HG03280 (cell line): ENCODE data around the gene MORN1.

Experiments used
- ATAC-seq: cut with Tn5 transposase; IDR thresholded peaks from one replicate; pipeline ENCODE4 v1.9.1; 2021; ENCODE audit warnings: mild to moderate bottlenecking, moderate library complexity; ENCODE audit not compliant: unreplicated experiment

MORN1 gene

GRCh38 chr1:2405588-2406295 is 14.4 kb upstream of the MORN1 start:
- no peak for ATAC-seq

GRCh38 chr1:2404890-2405511 is 13.6 kb upstream of the MORN1 start:
- no peak for ATAC-seq

- ATAC-seq = no peak
Observed at GRCh38 chr1:2404142-2404889, 13.0 kb upstream of the MORN1 start.

- ATAC-seq = no peak
Observed at GRCh38 chr1:2403273-2403672, 11.9 kb upstream of the MORN1 start.

- ATAC-seq = no peak
Observed at GRCh38 chr1:2402420-2402819, 11.1 kb upstream of the MORN1 start.

GRCh38 chr1:2400950-2401649 is 9.7 kb upstream of the MORN1 start:
- ATAC-seq = no peak

- no peak for ATAC-seq
Observed at GRCh38 chr1:2400576-2400909, 9.2 kb upstream of the MORN1 start.

GRCh38 chr1:2399890-2400575 is 8.7 kb upstream of the MORN1 start:
- ATAC-seq = no peak

GRCh38 chr1:2398871-2399270 is 7.5 kb upstream of the MORN1 start:
- no peak for ATAC-seq

- ATAC-seq = no peak
Observed at GRCh38 chr1:2397007-2397679, 5.8 kb upstream of the MORN1 start.

GRCh38 chr1:2396476-2396875 is 5.1 kb upstream of the MORN1 start:
- ATAC-seq = no peak

GRCh38 chr1:2396059-2396458 is 4.7 kb upstream of the MORN1 start:
- no peak for ATAC-seq

GRCh38 chr1:2395245-2395644 is 3.9 kb upstream of the MORN1 start:
- ATAC-seq = no peak

GRCh38 chr1:2394761-2395160 is 3.4 kb upstream of the MORN1 start:
- no peak for ATAC-seq

- ATAC-seq = no peak
Observed at GRCh38 chr1:2394220-2394619, 2.9 kb upstream of the MORN1 start.

- ATAC-seq = no peak
Observed at GRCh38 chr1:2393471-2393877, 2.1 kb upstream of the MORN1 start.

GRCh38 chr1:2392686-2393085 is 1.3 kb upstream of the MORN1 start:
- no peak for ATAC-seq

GRCh38 chr1:2391931-2392509 is 666 bp upstream of the MORN1 start:
- ATAC-seq = peak; percentile 23

GRCh38 chr1:2389644-2390043 is 1.7 kb downstream of the MORN1 start:
- no peak for ATAC-seq
